Hepatocyte (in vitro differentiated cells): ENCODE data around the gene NUDT22. TPM values are rescaled to one million over a fixed set of nuclear protein-coding genes. Genes with fewer than 3 reads are reported as not detected.

ENCODE experiments used
- DNase-seq: peaks from one replicate; pipeline ENCODE4 v3.0.0-alpha.2; 2016; ENCODE audit warnings: low spot score
- H2AFZ ChIP-seq: fragments of 200-600 bp; sonication (generic); 2 replicates; pipeline ENCODE4 v1.6.0; 2016; ENCODE audit warnings: antibody characterized with exemption, mild to moderate bottlenecking
- H3K27ac ChIP-seq: fragments of 200-600 bp; sonication (generic); 2 replicates; pipeline ENCODE4 v1.5.1; 2016; ENCODE audit warnings: mild to moderate bottlenecking
- H3K27me3 ChIP-seq: fragments of 200-600 bp; sonication (generic); 2 replicates; pipeline ENCODE4 v1.6.1; 2016
- H3K36me3 ChIP-seq: fragments of 200-600 bp; sonication (generic); replicated peaks from 2 replicates; pipeline ENCODE4 v1.5.1; 2016; ENCODE audit warnings: low read depth; ENCODE audit not compliant: insufficient read depth
- H3K4me1 ChIP-seq: fragments of 200-600 bp; sonication (generic); 2 replicates; pipeline ENCODE4 v1.5.1; 2016; ENCODE audit warnings: mild to moderate bottlenecking, moderate library complexity; ENCODE audit not compliant: insufficient read depth
- H3K4me2 ChIP-seq: fragments of 200-600 bp; sonication (generic); 2 replicates; pipeline ENCODE4 v1.6.0; 2016
- H3K4me3 ChIP-seq: fragments of 200-600 bp; sonication (generic); 2 replicates; pipeline ENCODE4 v1.5.1; 2016; ENCODE audit warnings: mild to moderate bottlenecking
- H3K79me2 ChIP-seq: fragments of 200-600 bp; sonication (generic); 2 replicates; pipeline ENCODE4 v1.6.0; 2017; ENCODE audit warnings: mild to moderate bottlenecking
- H3K9me2 ChIP-seq: fragments of 200-600 bp; sonication (generic); replicated peaks from 2 replicates; pipeline ENCODE4 v1.6.0; 2017; ENCODE audit warnings: mild to moderate bottlenecking; ENCODE audit not compliant: insufficient read depth
- H3K9me3 ChIP-seq: fragments of 200-600 bp; sonication (generic); 2 replicates; pipeline ENCODE4 v1.5.1; 2016; ENCODE audit warnings: low read depth, mild to moderate bottlenecking
- H4K20me1 ChIP-seq: fragments of 200-600 bp; sonication (generic); 2 replicates; pipeline ENCODE4 v1.6.0; 2016; ENCODE audit warnings: mild to moderate bottlenecking; ENCODE audit not compliant: insufficient read depth, poor library complexity, severe bottlenecking
- CTCF ChIP-seq: fragments of 200-600 bp; sonication (generic); IDR thresholded peaks from 2 replicates; pipeline ENCODE4 v1.5.1; 2016; ENCODE audit warnings: antibody characterized with exemption, mild to moderate bottlenecking; ENCODE audit not compliant: poor library complexity
- EZH2 ChIP-seq: fragments of 200-600 bp; sonication (generic); IDR thresholded peaks from 2 replicates; pipeline ENCODE4 v1.6.1; 2016; ENCODE audit warnings: antibody characterized with exemption, mild to moderate bottlenecking, borderline replicate concordance
- EZH2phosphoT487 ChIP-seq: fragments of 200-600 bp; sonication (generic); IDR thresholded peaks from one replicate; pipeline ENCODE4 v1.6.1; 2018; ENCODE audit warnings: antibody characterized with exemption, mild to moderate bottlenecking, low read depth, moderate library complexity; ENCODE audit not compliant: unreplicated experiment, severe bottlenecking
- WGBS: methylation state at CpG from one replicate; pipeline ENCODE4 v1.1.6; 2016; ENCODE audit warnings: low lambda C conversion rate; ENCODE audit errors: missing lambda C conversion rate; 5-methylcytosine and 5-hydroxymethylcytosine counted together
- polyA plus RNA-seq: library from polyadenylated mRNA; unstranded; fragments of >200 nt; fragmentation: Nextera tagmentation; extraction: Ambion mirVana; gene quantifications from 2 replicates; pipeline ENCODE4 v1.2.1, GENCODE V29; 2016
- total RNA-seq: library from RNA; depleted of rRNA; stranded (reverse); fragments of >200 nt; gene quantifications from 2 replicates; pipeline ENCODE4 v1.2.3, GENCODE V29; 2014

Gene NUDT22
- total RNA-seq (42.9 and 49.5 TPM in 2 replicates), polyA plus RNA-seq (66.6 and 70.4 TPM in 2 replicates)

GRCh38 chr11:64225608-64226506, at the start of gene NUDT22, which contains the start of gene TRPT1:
NUDT22 (plus strand) TSS chr11:64226274; CDS start chr11:64226653, 379 bp downstream.
TRPT1 (minus strand) TSS chr11:64226186; CDS start chr11:64225860, 326 bp downstream.
- Histone ChIP-seq H3K79me2 (peaks cover 25% of the 10 kb centered on the region), H3K36me3 (no peaks in the 10 kb centered on the region), H3K9me2 (no peaks in the 10 kb centered on the region), H3K27ac (peak within 1 kb of the TSS; percentile 76), H3K27me3 (no peaks in the 10 kb centered on the region), H2AFZ (peak within 1 kb of the TSS; percentile 88), H3K4me2 (peak within 1 kb of the TSS; percentile 94), H3K4me1 (peaks cover 22% of the 10 kb centered on the region), H3K4me3 (peak within 1 kb of the TSS; percentile 66), H4K20me1 (no peaks in the 10 kb centered on the region), H3K9me3 (no peaks in the 10 kb centered on the region)
- no peak for TF ChIP-seq EZH2phosphoT487
- no peak for TF ChIP-seq EZH2
- TF ChIP-seq CTCF, result peak; percentile 32
- DNase-seq, result peak; percentile 95
- WGBS, result under 1% methylated on average over 35 of the region's 54 CpGs

GRCh38 chr11:64176751-64177150, 49.3 kb upstream of the NUDT22 start:
- Histone ChIP-seq H3K79me2 (no peaks in the 10 kb centered on the region), H4K20me1 (no peaks in the 10 kb centered on the region), H3K9me3 (no peaks in the 10 kb centered on the region), H2AFZ (no peak overlapping the region), H3K4me3 (no peak overlapping the region), H3K27ac (no peak overlapping the region), H3K27me3 (no peaks in the 10 kb centered on the region), H3K4me2 (no peak overlapping the region), H3K9me2 (no peaks in the 10 kb centered on the region), H3K4me1 (peaks cover 12% of the 10 kb centered on the region), H3K36me3 (no peaks in the 10 kb centered on the region)
- DNase-seq, result no peak
- TF ChIP-seq CTCF (no peak), EZH2phosphoT487 (no peak), EZH2 (no peak)
- 93% methylated on average over 8 of the region's 8 CpGs for WGBS

- Histone ChIP-seq H3K36me3 (no peaks in the 10 kb centered on the region), H3K27ac (no peak overlapping the region), H2AFZ (no peak overlapping the region), H3K4me3 (no peak overlapping the region), H3K4me1 (peaks cover 16% of the 10 kb centered on the region), H4K20me1 (no peaks in the 10 kb centered on the region), H3K4me2 (no peak overlapping the region), H3K9me3 (no peaks in the 10 kb centered on the region), H3K79me2 (peaks cover 7% of the 10 kb centered on the region), H3K27me3 (no peaks in the 10 kb centered on the region), H3K9me2 (no peaks in the 10 kb centered on the region)
- TF ChIP-seq EZH2, result no peak
- no peak for TF ChIP-seq EZH2phosphoT487
- TF ChIP-seq CTCF, result no peak
- no peak for DNase-seq
- 96% methylated on average over 1 of the region's 1 CpG for WGBS
Observed at GRCh38 chr11:64178203-64178602, 47.9 kb upstream of the NUDT22 start.
